Measurements from ENCODE around the gene FAM200B.
A peak's percentile ranks its signal among the peaks of the same experiment; 100 is the strongest.

The FAM200B gene

GRCh38 chr4:15681372-15682241 lies at the start of gene FAM200B:
TSS of gene FAM200B (plus strand) at chr4:15681827. CDS start at chr4:15686978, 5,151 bp downstream.
- DNase-seq (ENCODE audit: low spot score), result peak; percentile 98

DNA sequence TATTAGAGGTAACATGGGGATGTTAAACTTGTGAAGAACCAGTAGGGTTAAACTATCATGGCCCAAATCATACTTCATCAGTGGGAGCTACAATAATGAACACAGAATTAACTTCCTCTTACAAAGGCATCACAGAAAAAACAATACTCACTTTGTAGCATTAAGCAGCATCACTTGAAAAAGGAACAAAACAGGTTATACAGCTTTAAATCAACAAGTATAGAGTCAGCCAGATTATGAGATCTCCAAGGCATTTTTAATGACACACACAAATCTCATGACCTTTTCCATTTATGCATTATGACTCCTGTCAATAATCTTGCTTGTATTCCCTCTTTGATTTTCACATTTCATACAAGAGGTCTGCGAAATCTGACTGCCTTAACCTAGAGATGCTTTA lies 44.8 kb upstream of the FAM200B start:
- DNase-seq (ENCODE audit: low spot score), result no peak

DNA sequence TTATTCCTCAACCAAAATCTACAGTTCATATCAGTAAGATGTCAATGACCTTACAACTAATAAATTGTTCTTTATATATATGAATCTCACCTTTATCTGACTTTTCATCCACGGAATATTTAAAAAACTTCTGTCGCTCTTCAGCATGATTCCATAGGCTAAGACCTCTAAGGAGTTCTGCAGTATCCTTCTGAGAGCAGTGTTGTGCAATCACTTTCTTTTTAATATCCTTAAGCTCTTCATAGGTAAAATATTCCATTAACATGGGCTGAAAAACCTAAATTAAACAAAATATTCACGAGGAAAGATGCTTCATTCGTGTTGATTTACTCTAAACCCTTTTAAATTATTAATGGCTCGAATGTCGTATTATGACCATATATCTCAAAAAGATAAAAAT lies 43.2 kb upstream of the FAM200B start:
- DNase-seq (ENCODE audit: low spot score), result no peak

DNA sequence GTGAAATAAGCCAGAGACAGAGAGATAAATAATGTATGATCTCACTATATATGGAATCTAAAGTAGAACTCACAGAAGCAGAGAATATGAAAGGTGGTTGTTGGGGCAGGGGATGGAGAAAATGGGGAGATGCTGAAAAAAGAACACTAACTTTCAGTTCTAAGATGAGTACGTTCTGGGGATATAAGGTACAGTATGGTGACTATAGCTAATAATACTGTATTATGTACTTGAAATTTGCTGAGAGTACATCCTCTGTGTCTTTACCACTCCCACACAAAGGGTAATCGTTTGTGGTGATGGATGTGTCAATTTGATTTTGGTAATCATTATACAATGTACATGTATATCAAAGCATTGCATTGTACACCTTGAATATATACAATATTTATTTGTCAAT lies 33.0 kb upstream of the FAM200B start:
- DNase-seq (ENCODE audit: low spot score), result no peak

DNA sequence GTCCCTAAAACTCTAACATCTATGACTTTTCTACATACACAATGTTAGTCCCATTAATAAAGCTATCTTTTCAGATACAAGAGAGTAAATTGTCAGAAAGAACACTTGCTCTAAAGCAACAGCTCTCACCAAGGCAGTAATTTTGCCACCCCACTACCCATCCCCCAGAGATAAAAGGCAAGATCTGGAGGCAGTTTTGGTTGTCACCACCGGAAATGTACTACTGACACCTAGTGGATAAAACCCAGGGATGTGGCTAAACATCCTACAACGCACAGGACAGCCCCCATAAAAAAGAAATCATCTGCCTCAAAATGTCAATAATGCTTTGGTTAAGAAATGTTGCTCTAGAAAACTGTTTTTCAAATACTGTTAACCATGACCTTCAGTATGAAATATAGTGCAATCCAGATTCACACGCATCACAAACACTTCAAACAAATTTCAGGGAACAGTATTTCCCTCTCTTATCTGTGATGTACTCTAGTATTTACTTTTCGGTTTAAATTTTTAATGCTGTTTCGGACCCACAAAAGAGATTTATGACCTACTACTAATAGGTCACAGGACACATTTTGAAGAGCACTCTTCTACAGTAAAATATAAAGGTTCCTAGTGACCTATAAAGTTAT lies 31.6 kb upstream of the FAM200B start:
- peak; percentile 64 for DNase-seq (ENCODE audit: low spot score)

DNA sequence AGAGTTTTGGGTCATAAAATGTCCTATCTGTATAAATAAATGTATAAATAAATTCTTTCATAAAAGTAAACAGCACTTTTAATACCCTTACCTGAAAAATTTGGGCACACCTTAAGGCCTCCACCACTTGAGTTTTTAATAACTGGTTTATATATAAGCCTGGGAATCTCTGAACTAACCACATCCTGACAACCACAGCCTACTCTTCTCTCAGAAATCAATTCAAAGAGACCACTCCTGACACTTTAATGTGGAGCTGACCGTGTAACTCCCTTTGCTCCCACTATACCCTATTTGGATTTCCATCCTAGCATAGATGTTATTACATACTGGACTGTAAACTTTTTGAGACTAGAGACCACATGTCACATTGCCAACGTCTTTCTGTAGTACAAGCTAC lies 30.0 kb upstream of the FAM200B start:
- DNase-seq (ENCODE audit: low spot score), result no peak

- DNase-seq (ENCODE audit: low spot score), result no peak
These were observed 29.4 kb upstream of the FAM200B start for GRCh38 chr4:15652191-15652590.

DNA sequence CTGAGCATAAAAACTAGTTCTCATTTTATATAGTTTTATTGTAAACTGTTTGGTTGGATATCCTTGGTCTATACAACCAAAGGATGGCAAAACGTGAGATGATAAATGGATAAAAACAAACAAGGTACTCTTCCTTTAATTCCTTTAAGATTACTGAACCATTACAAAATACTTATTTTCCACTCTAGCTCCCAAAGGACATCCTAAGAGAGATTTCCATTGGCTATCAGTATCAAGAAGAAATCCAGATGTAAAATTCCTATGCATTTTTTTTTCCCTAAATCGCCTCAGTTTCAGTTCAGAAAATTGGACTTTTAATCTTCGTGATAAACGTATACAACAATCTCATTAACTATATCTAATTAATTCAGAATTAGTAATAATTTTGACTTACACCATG lies 28.8 kb upstream of the FAM200B start:
- DNase-seq (ENCODE audit: low spot score), result no peak

- DNase-seq (ENCODE audit: low spot score), result no peak
These were observed 28.2 kb upstream of the FAM200B start for GRCh38 chr4:15653420-15653819.

DNA sequence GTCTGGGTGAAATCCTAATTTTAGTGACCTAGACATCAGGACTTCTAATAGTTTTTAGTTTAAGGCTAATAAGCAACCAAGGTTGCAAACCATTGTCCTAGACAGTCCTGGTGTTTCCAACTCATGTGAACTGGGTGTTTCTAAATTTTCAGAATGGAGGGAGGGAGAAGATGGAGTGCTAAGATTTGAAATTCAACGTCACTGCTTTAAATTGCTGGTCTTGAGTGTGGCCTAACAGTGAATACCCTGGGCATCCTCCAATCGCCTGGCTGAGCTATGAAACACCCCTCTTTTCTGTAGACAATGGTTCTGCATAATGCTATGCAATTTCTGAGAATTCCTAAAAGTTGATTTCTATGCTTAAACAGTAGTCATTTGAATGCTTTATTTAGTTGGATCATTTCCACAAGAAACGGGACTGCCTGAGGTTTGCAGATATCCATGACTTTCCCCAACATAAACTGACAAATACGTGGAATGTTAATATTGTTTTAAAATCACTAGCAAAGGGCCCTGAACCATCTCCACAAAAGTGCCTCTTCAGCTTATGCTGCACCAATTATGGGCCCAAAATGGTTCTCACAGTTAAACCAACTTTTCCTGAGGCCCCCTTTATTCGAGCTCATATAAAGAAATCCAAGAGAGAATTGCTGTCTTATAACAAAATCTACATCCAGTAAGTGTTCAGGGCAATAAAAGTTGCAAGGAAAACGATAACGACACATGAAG lies 27.6 kb upstream of the FAM200B start:
- DNase-seq (ENCODE audit: low spot score), result no peak

- peak; percentile 68 for DNase-seq (ENCODE audit: low spot score)
These were observed 26.9 kb upstream of the FAM200B start for GRCh38 chr4:15654593-15655222.

GRCh38 chr4:15655223-15656037 lies 26.2 kb upstream of the FAM200B start, which contains the start of gene FBXL5:
TSS of gene FBXL5 (minus strand) at chr4:15655357. CDS start at chr4:15655287, 70 bp downstream.
- peak; percentile 92 for DNase-seq (ENCODE audit: low spot score)

DNA sequence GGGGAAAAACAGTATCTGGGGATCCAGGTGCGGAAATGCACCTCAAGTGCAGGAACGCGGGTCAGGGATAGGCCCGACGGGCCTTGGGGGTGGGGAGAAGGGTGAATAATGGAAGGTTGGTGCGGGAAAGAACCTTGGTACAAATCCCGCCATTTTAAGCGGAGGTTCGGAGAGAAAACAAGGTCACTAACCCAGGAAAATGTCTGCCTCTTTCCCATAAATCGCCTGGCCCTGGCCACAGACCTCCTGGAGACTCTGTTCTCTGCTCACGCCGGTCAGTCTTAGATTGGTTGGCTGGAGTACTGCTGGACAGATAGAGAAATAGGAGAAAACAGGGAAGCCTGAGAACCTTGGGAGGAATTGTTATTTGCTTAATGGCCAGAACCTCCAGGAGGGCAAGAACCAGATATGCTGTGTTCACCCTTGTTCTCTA lies 25.6 kb upstream of the FAM200B start:
- DNase-seq (ENCODE audit: low spot score), result peak; percentile 47

- DNase-seq (ENCODE audit: low spot score), result no peak
These were observed 24.3 kb upstream of the FAM200B start for GRCh38 chr4:15657366-15657765.

DNA sequence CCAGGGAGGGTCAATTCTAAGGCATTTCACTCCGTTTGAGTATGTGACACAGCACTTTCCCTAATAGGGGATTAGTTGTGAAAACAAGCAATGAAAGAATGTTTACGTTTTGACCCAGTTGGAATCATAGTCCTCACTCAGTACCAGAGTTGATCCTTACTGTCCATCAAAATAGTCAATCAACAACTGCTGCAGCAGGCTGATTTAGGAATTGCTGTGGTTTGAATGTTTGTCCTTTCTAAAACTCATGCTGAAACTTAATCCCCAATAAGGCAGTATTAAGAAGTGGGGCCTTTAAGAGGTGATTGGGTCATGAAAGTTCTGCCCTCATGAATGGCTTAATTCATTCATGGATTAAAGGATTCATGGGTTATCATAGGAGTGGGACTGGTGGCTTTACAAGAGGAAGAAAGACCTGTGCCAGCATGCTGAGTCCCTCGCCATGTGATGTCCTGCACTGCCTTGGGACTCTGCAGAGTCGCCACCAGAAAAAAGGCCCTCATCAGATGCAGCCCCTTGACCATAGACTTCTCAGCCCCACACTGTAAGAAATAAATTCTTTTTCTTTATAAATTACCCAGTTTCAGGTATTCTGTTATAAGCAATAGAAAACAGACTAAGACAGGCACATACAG lies 23.4 kb upstream of the FAM200B start:
- DNase-seq (ENCODE audit: low spot score), result no peak

DNA sequence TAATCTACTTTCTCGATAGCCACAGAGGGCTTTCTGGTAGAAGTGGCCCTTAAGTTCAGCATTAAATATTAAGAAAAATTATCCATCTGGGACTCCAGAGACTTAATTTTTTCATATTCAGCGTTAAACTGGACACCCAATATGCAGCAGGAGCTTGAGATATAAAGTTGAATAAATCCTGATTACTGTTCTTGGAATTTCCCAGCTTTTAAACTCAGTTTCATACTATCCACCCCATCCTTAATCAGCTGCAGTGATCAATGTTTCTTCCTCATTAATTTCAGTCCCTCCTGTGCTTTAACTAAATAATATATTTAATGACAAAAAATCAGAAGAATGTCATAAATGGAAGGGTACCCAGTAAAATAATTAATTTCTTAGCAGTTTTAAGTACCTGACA lies 22.8 kb upstream of the FAM200B start:
- no peak for DNase-seq (ENCODE audit: low spot score)

DNA sequence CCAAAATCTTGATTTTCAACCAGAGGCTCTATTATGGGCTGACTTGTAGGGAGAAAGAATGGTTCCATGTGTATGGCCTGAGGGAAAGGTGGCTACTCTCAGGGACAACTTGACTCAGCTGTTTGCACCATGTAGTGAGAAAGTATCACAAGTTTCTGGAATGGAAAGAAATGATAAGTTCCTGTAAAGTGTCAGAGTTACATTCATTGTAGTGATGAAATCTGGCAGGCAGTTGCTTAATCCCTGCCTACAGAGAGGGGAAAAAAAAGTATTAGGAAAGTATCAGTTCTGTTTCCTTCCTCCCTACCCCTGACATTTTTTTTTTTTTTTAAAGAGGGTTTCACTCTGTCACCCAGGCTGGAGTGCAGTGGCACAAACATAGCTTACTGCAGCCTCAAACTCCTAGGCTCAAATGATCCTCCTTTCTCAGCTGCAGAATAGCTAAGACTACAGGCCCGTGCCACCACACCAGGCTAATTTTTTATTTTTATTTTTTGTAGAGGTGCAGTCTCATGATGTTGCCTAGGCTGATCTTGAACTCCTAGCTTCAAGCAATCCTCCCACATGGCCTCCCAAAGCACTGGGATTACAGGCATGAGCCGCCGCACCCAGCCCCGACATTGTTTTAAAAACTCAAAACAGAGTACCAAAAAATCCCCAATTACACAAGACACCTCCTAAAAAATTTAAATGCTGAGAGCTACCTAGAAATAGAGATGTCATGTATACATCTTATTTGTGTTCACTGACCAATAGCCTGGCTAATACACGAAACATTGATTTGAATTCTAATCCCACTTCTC lies 21.7 kb upstream of the FAM200B start:
- no peak for DNase-seq (ENCODE audit: low spot score)

GRCh38 chr4:15665753-15666365 lies 15.8 kb upstream of the FAM200B start:
- DNase-seq (ENCODE audit: low spot score), result no peak

DNA sequence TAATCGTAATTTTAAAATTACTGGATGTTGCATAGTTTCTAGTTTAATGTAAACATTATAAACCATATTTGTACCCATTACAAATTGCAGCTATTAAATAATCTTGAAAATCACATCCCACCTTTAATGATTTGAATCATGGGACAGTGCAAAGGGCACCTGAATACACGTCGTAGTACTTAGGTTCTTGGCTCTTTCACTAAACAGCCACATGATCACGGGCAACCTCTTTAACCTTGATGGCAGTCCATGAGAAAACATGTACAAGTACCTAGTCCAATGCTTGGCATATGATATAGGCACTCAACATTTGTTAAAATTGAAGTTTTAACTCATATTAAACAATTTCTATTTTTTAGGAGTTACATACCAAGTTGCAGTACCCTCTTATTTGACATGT lies 14.6 kb upstream of the FAM200B start:
- DNase-seq (ENCODE audit: low spot score), result no peak

Data from putamen (tissue), 1 donor.